Lower leg skin (tissue), 3 donors: ENCODE results near the gene IPP.

Experiments
- POLR2A ChIP-seq, 2 donors: fragments of 450-650 bp; IDR thresholded peaks; one replicate each; pipeline ENCODE4 v1.6.1; 2016 to 2017; ENCODE audit warnings: antibody characterized with exemption in 2 of 2, mild to moderate bottlenecking in 1 of 2, moderate library complexity in 1 of 2
- TF ChIP-seq, protein P1 (sequence below), 3 donors: fragments of 450-650 bp; IDR thresholded peaks; one replicate each; pipeline ENCODE4 v1.5.1; 2016; ENCODE audit warnings: antibody characterized with exemption in 3 of 3, mild to moderate bottlenecking in 3 of 3, moderate library complexity in 2 of 3

- TF ChIP-seq, protein P1, sequence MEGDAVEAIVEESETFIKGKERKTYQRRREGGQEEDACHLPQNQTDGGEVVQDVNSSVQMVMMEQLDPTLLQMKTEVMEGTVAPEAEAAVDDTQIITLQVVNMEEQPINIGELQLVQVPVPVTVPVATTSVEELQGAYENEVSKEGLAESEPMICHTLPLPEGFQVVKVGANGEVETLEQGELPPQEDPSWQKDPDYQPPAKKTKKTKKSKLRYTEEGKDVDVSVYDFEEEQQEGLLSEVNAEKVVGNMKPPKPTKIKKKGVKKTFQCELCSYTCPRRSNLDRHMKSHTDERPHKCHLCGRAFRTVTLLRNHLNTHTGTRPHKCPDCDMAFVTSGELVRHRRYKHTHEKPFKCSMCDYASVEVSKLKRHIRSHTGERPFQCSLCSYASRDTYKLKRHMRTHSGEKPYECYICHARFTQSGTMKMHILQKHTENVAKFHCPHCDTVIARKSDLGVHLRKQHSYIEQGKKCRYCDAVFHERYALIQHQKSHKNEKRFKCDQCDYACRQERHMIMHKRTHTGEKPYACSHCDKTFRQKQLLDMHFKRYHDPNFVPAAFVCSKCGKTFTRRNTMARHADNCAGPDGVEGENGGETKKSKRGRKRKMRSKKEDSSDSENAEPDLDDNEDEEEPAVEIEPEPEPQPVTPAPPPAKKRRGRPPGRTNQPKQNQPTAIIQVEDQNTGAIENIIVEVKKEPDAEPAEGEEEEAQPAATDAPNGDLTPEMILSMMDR (IDR thresholded peaks at IDR 0.05), result no peak
- no peak for TF ChIP-seq POLR2A (IDR thresholded peaks at IDR 0.05)
Observed at GRCh38 chr1:45686015-45686287, 64.5 kb downstream of the IPP start.
